CD4-positive, alpha-beta T cell (primary cell): Measurements from ENCODE around the gene GPS2. TPM values are rescaled to one million over a fixed set of nuclear protein-coding genes. Genes with fewer than 3 reads are reported as not detected.
"Not testable (repeated sequence)": the region's sequence is repeated elsewhere in the genome, so short reads cannot be mapped to it uniquely, and the experiment has no call there.

ENCODE experiments used
- ATAC-seq: fragments of 200-7000 bp; cut with Tn5 transposase; one replicate; pipeline ENCODE4 v1.10.0; 2022; ENCODE audit warnings: mild to moderate bottlenecking; ENCODE audit not compliant: poor library complexity
- CTCF ChIA-PET: fragments of 350-600 bp; sonication (Branson Sonifier 250); formaldehyde crosslinking; loops from one replicate; lab custom pipeline; 2021; ENCODE audit warnings: antibody characterized with exemption, inconsistent platforms; lab: Charles Lee
- POLR2A ChIA-PET: fragments of 350-600 bp; sonication (Branson Sonifier 250); formaldehyde crosslinking; loops from one replicate; lab custom pipeline; 2021; ENCODE audit warnings: antibody characterized with exemption, inconsistent platforms; lab: Charles Lee
- DNase-seq, 14 experiments: peaks; one replicate each; pipeline ENCODE4 v3.0.0-alpha.2; 2013 to 2020; ENCODE audit warnings: mixed read lengths in 2 of 14
- H3K27ac ChIP-seq, 2 donors: one replicate each; pipeline versions ENCODE4 v1.5.1 to v1.7.0; 2013; ENCODE audit warnings: low read length in 2 of 2, low read depth in 1 of 2, mild to moderate bottlenecking in 1 of 2
- H3K27me3 ChIP-seq, 2 experiments: 1 replicate in 1 of 2; 2 replicates in 1 of 2; pipeline versions ENCODE4 v1.6.1 to v1.7.0; 2013; ENCODE audit warnings: low read length in 2 of 2, control low read depth in 1 of 2, mild to moderate bottlenecking in 1 of 2, moderate library complexity in 1 of 2; ENCODE audit not compliant: insufficient read depth in 2 of 2, control insufficient read depth in 1 of 2
- H3K36me3 ChIP-seq: one replicate; pipeline ENCODE4 v1.6.1; 2013; ENCODE audit warnings: low read length, control low read depth; ENCODE audit not compliant: insufficient read depth
- H3K4me1 ChIP-seq: one replicate; pipeline ENCODE4 v1.6.1; 2013; ENCODE audit warnings: low read length, control low read depth; ENCODE audit not compliant: insufficient read depth
- H3K4me3 ChIP-seq: one replicate; pipeline ENCODE4 v1.5.1; 2013; ENCODE audit warnings: mild to moderate bottlenecking, low read length, moderate library complexity
- H3K9me3 ChIP-seq, 2 experiments: 1 replicate in 1 of 2; 2 replicates in 1 of 2; pipeline versions ENCODE4 v1.6.1 to v1.7.0; 2013; ENCODE audit warnings: low read length in 2 of 2, mild to moderate bottlenecking in 2 of 2, control low read depth in 1 of 2, moderate library complexity in 1 of 2; ENCODE audit not compliant: control insufficient read depth in 1 of 2, insufficient read depth in 1 of 2
- H3K27ac Mint-ChIP-seq: one replicate; pipeline ENCODE4 v1.8.0; 2020; ENCODE audit warnings: mixed read lengths
- H3K27me3 Mint-ChIP-seq: one replicate; pipeline ENCODE4 v1.8.0; 2021; ENCODE audit warnings: mixed read lengths
- H3K36me3 Mint-ChIP-seq: one replicate; pipeline ENCODE4 v1.8.0; 2021; ENCODE audit warnings: low read depth, mixed read lengths
- H3K4me1 Mint-ChIP-seq: one replicate; pipeline ENCODE4 v1.8.0; 2021; ENCODE audit warnings: low read depth, mixed read lengths
- H3K4me3 Mint-ChIP-seq: one replicate; pipeline ENCODE4 v1.8.0; 2020; ENCODE audit warnings: mild to moderate bottlenecking, mixed read lengths
- H3K9me3 Mint-ChIP-seq: one replicate; pipeline ENCODE4 v1.8.0; 2020; ENCODE audit warnings: mixed read lengths
- CTCF ChIP-seq: fragments of 200-600 bp; IDR thresholded peaks from one replicate; pipeline ENCODE4 v1.8.0; 2022; ENCODE audit warnings: antibody characterized with exemption, mild to moderate bottlenecking
- intact Hi-C, 2 experiments: fragments of 100-400 bp; cut with DNase I in 1 of 2; cut with micrococcal nuclease in 1 of 2; formaldehyde crosslinking; loops; one replicate each; pipeline versions ENCODE4 v1.15.1 to v1.9.0; 2023 to 2025; cut with DNase I, micrococcal nuclease
- total RNA-seq, 174 experiments: library from RNA in 2 of 174; stranded (reverse) in 2 of 174; gene quantifications; one replicate each; pipeline ENCODE4 v1.2.3 and lab custom pipeline; 2021 to 2026

Gene GPS2
- total RNA-seq, 2 experiments from 2014 or later = 122 to 140 TPM

GRCh38 chr17:7340179-7340578 lies 25.0 kb upstream of the GPS2 start:
- Histone ChIP-seq H3K9me3 (no peaks in the 10 kb centered on the region), H3K27ac (no peak overlapping the region), H3K4me1 (peaks cover 69% of the 10 kb centered on the region), H3K4me3 (no peak overlapping the region), H3K36me3 (peaks cover 72% of the 10 kb centered on the region), H3K27me3 (no peaks in the 10 kb centered on the region)
- H3K4me1 Mint-ChIP-seq = peaks cover 38% of the 10 kb centered on the region
- H3K27me3 Mint-ChIP-seq = no peaks in the 10 kb centered on the region
- POLR2A ChIA-PET = interaction anchor here (1.1 to 2.5 kb wide), 2 partner anchors 10 to 98 kb away, joined by 3 to 9 read pairs; partner anchors contain the start of gene GABARAP
- H3K36me3 Mint-ChIP-seq = peaks cover 80% of the 10 kb centered on the region
- no peaks in the 10 kb centered on the region for H3K9me3 Mint-ChIP-seq
- H3K27ac Mint-ChIP-seq = peak overlapping the region; percentile 57
- CTCF ChIA-PET = no interaction called here
- ATAC-seq = no peak
- H3K4me3 Mint-ChIP-seq = peak overlapping the region; percentile 21
- intact Hi-C loops = no loop called here
- DNase-seq = no peak
- no peak for TF ChIP-seq CTCF

GRCh38 chr17:7337600-7337999 lies 22.4 kb upstream of the GPS2 start:
- peak overlapping the region; percentile 91 for H3K4me3 ChIP-seq
- H3K9me3 Mint-ChIP-seq, ATAC-seq, H3K9me3 ChIP-seq, DNase-seq, H3K27me3 Mint-ChIP-seq, H3K27me3 ChIP-seq: not testable (repeated sequence)
- H3K4me1 ChIP-seq = peaks cover 86% of the 10 kb centered on the region
- ChIA-PET POLR2A (interaction anchor here (0.6 to 6.2 kb wide), 22 partner anchors 7 to 885 kb away, joined by 3 to 96 read pairs (median 8); partner anchors contain the start of genes GABARAP, GPS2, KCTD11 and NEURL4), CTCF (interaction anchor here (1.8 to 2.5 kb wide), 5 partner anchors 13 to 223 kb away, joined by 7 to 12 read pairs (median 10); partner anchors contain the start of genes SENP3 and TMEM95)
- Mint-ChIP-seq H3K4me1 (peaks cover 46% of the 10 kb centered on the region), H3K4me3 (peak overlapping the region; percentile 89), H3K27ac (peak overlapping the region; percentile 91), H3K36me3 (peaks cover 56% of the 10 kb centered on the region)
- peaks cover 47% of the 10 kb centered on the region for H3K36me3 ChIP-seq
- intact Hi-C loops = loop anchor here in 1 of 2 experiments (2.0 kb wide), 1 partner anchor 13 kb away; no protein-coding TSS in a partner anchor
- peak overlapping the region in 1 of 2 donors; percentile 64 for H3K27ac ChIP-seq

GRCh38 chr17:7336240-7337175 lies 21.3 kb upstream of the GPS2 start, which contains the start of gene ACAP1:
ACAP1 (plus strand) TSS chr17:7336529; CDS start chr17:7336735, 206 bp downstream.
- peaks cover 36% of the 10 kb centered on the region for H3K36me3 ChIP-seq
- ChIA-PET CTCF (interaction anchor here (0.9 to 2.5 kb wide), 14 partner anchors 9 to 224 kb away, joined by 3 to 12 read pairs (median 4); partner anchors contain the start of genes GPS2, SENP3, SLC2A4 and TMEM95), POLR2A (interaction anchor here (0.7 to 6.2 kb wide), 34 partner anchors 9 to 350 kb away, joined by 3 to 96 read pairs (median 6); partner anchors contain the start of genes DVL2, FXR2, GABARAP and GPS2)
- peaks cover 88% of the 10 kb centered on the region for H3K4me1 ChIP-seq
- H3K9me3 ChIP-seq = no peaks in the 10 kb centered on the region
- peak within 1 kb of the TSS; percentile 89 for H3K4me3 Mint-ChIP-seq
- no peaks in the 10 kb centered on the region for H3K27me3 ChIP-seq
- peaks cover 48% of the 10 kb centered on the region for H3K36me3 Mint-ChIP-seq
- no peak for TF ChIP-seq CTCF
- intact Hi-C loops = loop anchor here in 1 of 2 experiments (2.0 kb wide), 1 partner anchor 14 kb away; no protein-coding TSS in a partner anchor
- DNase-seq (peak; percentile 75 to 95 (median 90)), ATAC-seq (peak; percentile 96)
- peak within 1 kb of the TSS; percentile 91 for H3K27ac Mint-ChIP-seq
- peak within 1 kb of the TSS; percentile 55 to 64 for H3K27ac ChIP-seq
- peaks cover 52% of the 10 kb centered on the region for H3K4me1 Mint-ChIP-seq
- no peaks in the 10 kb centered on the region for H3K9me3 Mint-ChIP-seq
- peak within 1 kb of the TSS; percentile 91 for H3K4me3 ChIP-seq
- no peaks in the 10 kb centered on the region for H3K27me3 Mint-ChIP-seq

- peak overlapping the region; percentile 91 for H3K4me3 ChIP-seq
Measured at GRCh38 chr17:7335765-7336164, 20.6 kb upstream of the GPS2 start.

More at GRCh38 chr17:7335765-7336164, 20.6 kb upstream of the GPS2 start:
- not testable (repeated sequence) for DNase-seq, H3K27me3 ChIP-seq, H3K9me3 Mint-ChIP-seq, ATAC-seq, H3K9me3 ChIP-seq, H3K27me3 Mint-ChIP-seq
- intact Hi-C loops = loop anchor here in 1 of 2 experiments (2.0 kb wide), 1 partner anchor 15 kb away; no protein-coding TSS in a partner anchor
- Histone ChIP-seq H3K36me3 (peaks cover 30% of the 10 kb centered on the region), H3K4me1 (peaks cover 85% of the 10 kb centered on the region), H3K27ac (peak overlapping the region; percentile 55 to 64)
- Mint-ChIP-seq H3K36me3 (peaks cover 45% of the 10 kb centered on the region), H3K4me1 (peaks cover 53% of the 10 kb centered on the region), H3K27ac (peak overlapping the region; percentile 91), H3K4me3 (peak overlapping the region; percentile 89)
- POLR2A ChIA-PET = interaction anchor here (0.9 to 6.2 kb wide), 26 partner anchors 8 to 351 kb away, joined by 3 to 96 read pairs (median 6); partner anchors contain the start of genes DVL2, GABARAP, GPS2 and KCTD11
- CTCF ChIA-PET = interaction anchor here (0.9 to 2.5 kb wide), 11 partner anchors 9 to 225 kb away, joined by 3 to 12 read pairs (median 7); partner anchors contain the start of genes SENP3, SLC2A4 and TMEM95
